Dendritic cell treated with granulocyte-macrophage colony-stimulating factor and Interleukin-4, amounts not matched to agents 40 ng/mL and 50 ng/mL, for 4 days (primary cell): Measurements from ENCODE around the gene IFITM10.

Source experiments
- H3K27ac Mint-ChIP-seq: one replicate; pipeline ENCODE4 v1.8.0; 2022; ENCODE audit warnings: mild to moderate bottlenecking, mixed read lengths
- H3K27me3 Mint-ChIP-seq: one replicate; pipeline ENCODE4 v1.8.0; 2022; ENCODE audit warnings: mild to moderate bottlenecking, mixed read lengths
- H3K36me3 Mint-ChIP-seq: one replicate; pipeline ENCODE4 v1.8.0; 2022; ENCODE audit warnings: low read depth, mixed read lengths
- H3K4me1 Mint-ChIP-seq: one replicate; pipeline ENCODE4 v1.8.0; 2022; ENCODE audit warnings: low read depth, mixed read lengths
- H3K4me3 Mint-ChIP-seq: one replicate; pipeline ENCODE4 v1.8.0; 2022; ENCODE audit warnings: mild to moderate bottlenecking, moderate library complexity, mixed read lengths
- H3K9me3 Mint-ChIP-seq: one replicate; pipeline ENCODE4 v1.8.0; 2022; ENCODE audit warnings: mixed read lengths
- intact Hi-C: fragments of 100-400 bp; cut with micrococcal nuclease; formaldehyde crosslinking; loops from one replicate; pipeline ENCODE4 v1.15.0; 2022

IFITM10 gene

GRCh38 chr11:1746956-1747752, 3.2 kb downstream of the IFITM10 start:
- intact Hi-C loops, result no loop called here
- Mint-ChIP-seq H3K27ac (no peak overlapping the region), H3K4me1 (peaks cover 47% of the 10 kb centered on the region), H3K27me3 (peaks cover 57% of the 10 kb centered on the region), H3K36me3 (peaks cover 17% of the 10 kb centered on the region), H3K4me3 (no peak overlapping the region), H3K9me3 (no peaks in the 10 kb centered on the region)

- no peak overlapping the region for H3K27ac Mint-ChIP-seq
- H3K27me3 Mint-ChIP-seq, result peaks cover 53% of the 10 kb centered on the region
- H3K9me3 Mint-ChIP-seq, result no peaks in the 10 kb centered on the region
- H3K4me1 Mint-ChIP-seq, result peaks cover 41% of the 10 kb centered on the region
- no peak overlapping the region for H3K4me3 Mint-ChIP-seq
- peaks cover 10% of the 10 kb centered on the region for H3K36me3 Mint-ChIP-seq
- intact Hi-C loops, result no loop called here
These were observed 3.9 kb downstream of the IFITM10 start for GRCh38 chr11:1746511-1746931.

DNA sequence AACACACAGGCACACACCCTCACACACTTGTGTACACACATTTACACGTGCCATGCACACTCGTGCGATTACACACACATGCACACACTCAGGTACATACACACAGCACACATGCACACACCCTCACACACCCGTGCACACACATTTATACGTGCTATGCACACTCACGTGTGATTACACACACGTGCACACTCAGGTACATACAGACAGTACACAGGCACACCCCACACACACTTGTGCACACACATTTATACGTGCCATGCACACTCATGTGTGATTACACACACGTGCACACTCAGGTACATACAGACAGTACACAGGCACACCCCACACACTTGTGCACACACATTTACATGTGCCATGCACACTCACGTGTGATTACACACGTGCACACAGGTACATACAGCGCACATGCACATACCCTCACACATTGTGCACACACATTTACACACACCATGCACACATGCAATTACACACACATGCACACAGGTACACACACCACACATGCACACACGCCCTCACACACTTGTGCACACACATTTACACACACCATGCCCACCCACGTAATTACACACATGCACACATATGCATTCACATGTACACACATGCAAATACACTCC, 4.6 kb downstream of the IFITM10 start:
- Mint-ChIP-seq H3K36me3 (peaks cover 6% of the 10 kb centered on the region), H3K4me3 (no peak overlapping the region), H3K4me1 (peaks cover 35% of the 10 kb centered on the region), H3K27me3 (peaks cover 53% of the 10 kb centered on the region), H3K9me3 (no peaks in the 10 kb centered on the region), H3K27ac (no peak overlapping the region)
- intact Hi-C loops, result no loop called here

- Mint-ChIP-seq H3K9me3 (no peaks in the 10 kb centered on the region), H3K27ac (no peak overlapping the region), H3K36me3 (peaks cover 6% of the 10 kb centered on the region), H3K4me1 (peaks cover 28% of the 10 kb centered on the region), H3K27me3 (peaks cover 52% of the 10 kb centered on the region), H3K4me3 (no peak overlapping the region)
- intact Hi-C loops, result no loop called here
These were observed 5.3 kb downstream of the IFITM10 start for GRCh38 chr11:1744891-1745700.

- no peaks in the 10 kb centered on the region for H3K9me3 Mint-ChIP-seq
- H3K36me3 Mint-ChIP-seq, result peaks cover 6% of the 10 kb centered on the region
- H3K4me3 Mint-ChIP-seq, result no peak overlapping the region
- no peak overlapping the region for H3K27ac Mint-ChIP-seq
- peaks cover 26% of the 10 kb centered on the region for H3K4me1 Mint-ChIP-seq
- H3K27me3 Mint-ChIP-seq, result peaks cover 52% of the 10 kb centered on the region
- intact Hi-C loops, result no loop called here
These were observed 6.1 kb downstream of the IFITM10 start for GRCh38 chr11:1744137-1744886.

- Mint-ChIP-seq H3K27me3 (peaks cover 53% of the 10 kb centered on the region), H3K36me3 (peaks cover 6% of the 10 kb centered on the region), H3K4me3 (no peak overlapping the region), H3K4me1 (peaks cover 28% of the 10 kb centered on the region), H3K9me3 (no peaks in the 10 kb centered on the region), H3K27ac (no peak overlapping the region)
- intact Hi-C loops, result no loop called here
These were observed 6.7 kb downstream of the IFITM10 start for GRCh38 chr11:1743585-1744136.

DNA sequence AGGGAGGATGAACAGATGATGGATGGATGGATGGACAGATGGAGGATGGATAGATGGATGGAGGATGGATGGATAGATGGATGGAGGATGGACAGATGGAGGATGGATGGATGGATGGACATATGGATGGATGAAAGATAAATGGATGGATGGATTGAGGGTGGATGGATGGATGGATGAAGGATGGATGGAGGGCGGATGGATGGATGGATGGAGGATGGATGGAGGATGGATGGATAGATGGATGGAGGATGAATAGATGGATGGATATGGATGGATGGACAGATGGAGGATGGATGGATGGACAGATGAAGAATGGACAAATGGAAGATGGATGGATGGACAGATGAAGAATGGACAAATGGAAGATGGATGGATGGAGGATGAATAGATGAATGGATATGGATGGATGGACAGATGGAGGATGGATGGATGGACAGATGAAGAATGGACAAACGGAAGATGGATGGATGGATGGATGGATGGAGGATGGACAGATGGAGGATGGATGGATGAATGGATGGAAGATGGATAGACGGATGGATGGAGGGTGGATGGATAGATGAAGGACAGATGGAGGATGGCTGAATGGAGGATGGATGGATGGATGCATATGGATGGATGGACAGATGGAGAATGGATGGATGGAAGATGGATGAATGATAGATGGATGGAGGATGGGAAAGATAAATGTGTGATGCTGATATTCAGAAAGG, 7.4 kb downstream of the IFITM10 start:
- peaks cover 6% of the 10 kb centered on the region for H3K36me3 Mint-ChIP-seq
- H3K4me1 Mint-ChIP-seq, result peaks cover 23% of the 10 kb centered on the region
- H3K27me3 Mint-ChIP-seq, result peaks cover 53% of the 10 kb centered on the region
- H3K4me3 Mint-ChIP-seq, result no peak overlapping the region
- intact Hi-C loops, result no loop called here
- no peaks in the 10 kb centered on the region for H3K9me3 Mint-ChIP-seq
- H3K27ac Mint-ChIP-seq, result no peak overlapping the region

DNA sequence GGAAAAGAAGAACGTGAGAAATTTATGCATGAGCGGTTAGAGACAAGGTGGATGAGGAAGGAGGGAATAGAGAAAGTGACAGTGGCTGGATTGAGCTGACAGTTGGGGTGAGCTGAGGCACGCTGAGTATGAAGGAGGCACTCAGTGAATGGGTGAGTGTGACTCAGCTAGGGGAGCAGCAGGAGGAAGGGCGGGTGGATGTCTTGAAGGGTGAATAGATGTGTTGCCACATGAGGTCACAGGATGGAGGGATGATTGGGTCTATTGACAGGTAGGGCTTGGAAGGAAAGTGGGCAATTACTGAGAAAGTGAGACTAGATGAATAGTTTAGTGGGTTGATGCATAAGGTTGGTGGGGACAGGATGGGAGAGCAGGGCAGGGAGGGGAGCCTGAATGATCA, 8.0 kb downstream of the IFITM10 start:
- intact Hi-C loops, result no loop called here
- peaks cover 23% of the 10 kb centered on the region for H3K4me1 Mint-ChIP-seq

DNA sequence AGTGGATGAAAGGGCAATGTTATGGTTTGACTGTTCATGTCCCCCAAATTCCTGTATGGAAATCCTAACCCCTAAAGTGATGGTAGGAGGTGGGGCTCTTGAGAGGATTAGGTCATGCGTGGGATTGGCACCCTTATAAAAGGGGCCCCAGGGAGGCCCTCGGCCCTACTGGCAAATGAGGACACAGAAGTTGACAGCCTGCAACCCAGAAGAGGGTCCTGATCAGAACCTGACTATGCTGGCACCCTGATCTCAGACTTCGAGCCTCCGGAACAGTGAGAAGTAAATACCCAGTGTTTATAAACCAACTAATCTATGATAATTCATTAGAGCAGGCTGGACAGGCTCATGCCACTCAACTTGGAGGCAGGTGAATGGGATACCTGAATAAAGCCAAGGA, 8.7 kb downstream of the IFITM10 start:
- Mint-ChIP-seq H3K4me1 (peaks cover 19% of the 10 kb centered on the region), H3K27me3 (peaks cover 46% of the 10 kb centered on the region), H3K4me3 (no peak overlapping the region), H3K27ac (no peak overlapping the region), H3K36me3 (no peaks in the 10 kb centered on the region), H3K9me3 (peaks cover 3% of the 10 kb centered on the region)
- intact Hi-C loops, result no loop called here

More for the DNA sequence above, 8.0 kb downstream of the IFITM10 start:
- Mint-ChIP-seq H3K9me3 (no peaks in the 10 kb centered on the region), H3K27me3 (peaks cover 51% of the 10 kb centered on the region), H3K36me3 (peaks cover 2% of the 10 kb centered on the region), H3K4me3 (no peak overlapping the region), H3K27ac (no peak overlapping the region)

DNA sequence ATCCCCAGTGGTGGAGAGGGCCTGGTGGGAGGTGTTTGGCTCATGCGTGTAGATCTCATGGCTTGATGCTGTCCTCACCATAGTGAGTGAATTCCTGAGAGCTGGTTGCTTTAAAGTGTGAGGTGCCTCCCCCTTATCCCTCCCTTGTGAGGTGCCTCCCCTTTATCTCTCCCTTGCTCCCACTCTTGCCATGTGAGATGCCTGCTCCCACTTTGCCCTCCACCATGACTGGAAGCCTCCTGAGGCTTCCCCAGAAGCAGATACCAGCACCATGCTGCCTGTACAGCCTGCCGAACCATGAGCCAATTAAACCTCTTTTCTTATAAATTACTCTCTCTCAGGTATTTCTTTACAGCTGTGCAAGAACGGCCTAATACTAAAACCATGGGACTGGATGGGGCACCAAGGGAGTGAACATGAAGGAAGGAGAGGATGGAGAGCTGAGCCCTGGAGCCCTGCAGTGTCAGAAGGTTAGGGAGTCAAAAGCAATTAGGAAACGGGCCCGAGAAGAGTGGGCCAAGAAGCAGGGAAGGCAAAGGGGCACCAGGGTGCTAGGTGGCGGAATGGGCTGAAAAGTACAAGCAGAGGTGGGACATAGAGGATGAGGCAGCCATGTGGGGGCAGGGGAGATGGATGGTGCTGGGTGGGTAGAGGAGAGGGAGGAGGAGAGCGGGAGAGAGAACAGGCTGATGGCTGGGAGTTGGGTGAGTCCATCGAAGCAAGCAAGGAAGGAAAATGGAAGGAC, 9.4 kb downstream of the IFITM10 start:
- peaks cover 47% of the 10 kb centered on the region for H3K27me3 Mint-ChIP-seq
- peaks cover 11% of the 10 kb centered on the region for H3K4me1 Mint-ChIP-seq
- no peaks in the 10 kb centered on the region for H3K36me3 Mint-ChIP-seq
- peaks cover 11% of the 10 kb centered on the region for H3K9me3 Mint-ChIP-seq
- no peak overlapping the region for H3K27ac Mint-ChIP-seq
- no peak overlapping the region for H3K4me3 Mint-ChIP-seq
- intact Hi-C loops, result no loop called here

DNA sequence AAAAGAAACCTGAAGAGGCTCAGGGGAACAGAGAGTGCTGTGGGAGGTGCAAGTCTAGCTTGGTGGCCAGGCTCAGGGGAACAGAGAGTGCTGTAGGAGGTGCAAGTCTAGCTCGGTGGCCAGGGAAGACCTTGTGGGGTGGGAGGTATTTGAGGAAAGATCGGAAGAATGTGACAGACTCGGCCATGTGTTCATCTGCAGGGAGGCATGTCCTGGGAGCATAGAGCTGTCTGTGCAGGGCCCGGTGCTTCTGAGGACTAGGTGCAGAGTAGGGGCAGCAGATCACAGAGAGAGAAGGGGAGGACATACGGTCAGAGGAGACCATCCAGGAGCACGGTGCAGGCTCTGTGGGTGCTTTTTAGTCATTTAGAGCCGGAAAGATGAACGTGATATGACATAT, 10.8 kb downstream of the IFITM10 start:
- Mint-ChIP-seq H3K27ac (no peak overlapping the region), H3K36me3 (no peaks in the 10 kb centered on the region), H3K27me3 (peaks cover 51% of the 10 kb centered on the region), H3K4me3 (no peak overlapping the region), H3K9me3 (peaks cover 13% of the 10 kb centered on the region), H3K4me1 (peaks cover 11% of the 10 kb centered on the region)
- intact Hi-C loops, result no loop called here

- intact Hi-C loops, result no loop called here
- peaks cover 13% of the 10 kb centered on the region for H3K9me3 Mint-ChIP-seq
- peaks cover 63% of the 10 kb centered on the region for H3K27me3 Mint-ChIP-seq
- H3K27ac Mint-ChIP-seq, result no peak overlapping the region
- peaks cover 21% of the 10 kb centered on the region for H3K4me1 Mint-ChIP-seq
- no peaks in the 10 kb centered on the region for H3K36me3 Mint-ChIP-seq
- H3K4me3 Mint-ChIP-seq, result no peak overlapping the region
These were observed 12.0 kb downstream of the IFITM10 start for GRCh38 chr11:1738380-1738779.
